K562 (cell line): ENCODE data around the gene WHAMM. TPM values are rescaled to one million over a fixed set of nuclear protein-coding genes. Genes with fewer than 3 reads are reported as not detected.

Experiments used
- CTBP1 ChIP-seq: fragments of 450-650 bp; IDR thresholded peaks from 2 replicates; pipeline ENCODE4 v1.6.1; 2016; ENCODE audit warnings: borderline replicate concordance
- EZH2 ChIP-seq: IDR thresholded peaks from 2 replicates; pipeline ENCODE4 v1.6.1; 2012; ENCODE audit warnings: low read depth, mild to moderate bottlenecking, inconsistent platforms, low read length, borderline replicate concordance
- GATA2 ChIP-seq: sonication (generic); formaldehyde crosslinking; IDR thresholded peaks from 2 replicates; pipeline ENCODE4 v1.4.0; 2020; ENCODE audit warnings: mild to moderate bottlenecking, missing genetic modification reagents
- JUN ChIP-seq, 2 experiments: sonication (generic) in 1 of 2; formaldehyde crosslinking in 1 of 2; IDR thresholded peaks; 2 replicates each; pipeline versions ENCODE4 v1.6.1 to v1.8.0; 2012 to 2022; ENCODE audit warnings: borderline replicate concordance in 2 of 2, mild to moderate bottlenecking in 2 of 2, improper control_type of control experiment in 1 of 2, low read depth in 1 of 2, low read length in 1 of 2, missing genetic modification reagents in 1 of 2
- JUNB ChIP-seq: fragments of 450-650 bp; formaldehyde crosslinking; conservative IDR thresholded peaks from 2 replicates; pipeline ENCODE4 v1.4.0; 2020; ENCODE audit warnings: mild to moderate bottlenecking
- LCOR ChIP-seq: sonication (generic); formaldehyde crosslinking; IDR thresholded peaks from 2 replicates; pipeline ENCODE4 v1.8.0; 2022; ENCODE audit warnings: mild to moderate bottlenecking, missing genetic modification reagents
- MEF2A ChIP-seq: IDR thresholded peaks from 2 replicates; pipeline ENCODE4 v1.6.1; 2011; ENCODE audit warnings: low read depth, mild to moderate bottlenecking, low read length, moderate library complexity; ENCODE audit not compliant: control insufficient read depth
- MTA2 ChIP-seq: fragments of 450-650 bp; IDR thresholded peaks from 2 replicates; pipeline ENCODE4 v1.6.1; 2016; ENCODE audit warnings: low read depth
- NELFE ChIP-seq: IDR thresholded peaks from 2 replicates; pipeline ENCODE4 v1.6.1; 2011; ENCODE audit warnings: mild to moderate bottlenecking; ENCODE audit not compliant: insufficient read depth, insufficient read length
- NFXL1 ChIP-seq: fragments of 450-650 bp; formaldehyde crosslinking; IDR thresholded peaks from 2 replicates; pipeline ENCODE4 v1.4.0; 2021; ENCODE audit warnings: mild to moderate bottlenecking
- NR2C2 ChIP-seq, 2 experiments: fragments of 200-800 bp in 1 of 2; sonication (Bioruptor generic) in 1 of 2; sonication (generic) in 1 of 2; formaldehyde crosslinking in 1 of 2; IDR thresholded peaks; 2 replicates each; pipeline versions ENCODE4 v1.6.1 to v1.8.0; 2016 to 2022; ENCODE audit warnings: mild to moderate bottlenecking in 1 of 2, missing compliant biosample characterization in 1 of 2, missing genetic modification characterization in 1 of 2, missing genetic modification reagents in 1 of 2
- PRMT5 ChIP-seq: sonication (generic); formaldehyde crosslinking; IDR thresholded peaks from 2 replicates; pipeline ENCODE4 v1.5.0; 2020; ENCODE audit warnings: missing genetic modification reagents
- SMARCA4 ChIP-seq: fragments of 450-650 bp; IDR thresholded peaks from 2 replicates; pipeline ENCODE4 v1.6.1; 2016
- SP1 ChIP-seq: sonication (generic); formaldehyde crosslinking; IDR thresholded peaks from 2 replicates; pipeline ENCODE4 v1.8.1; 2022; ENCODE audit warnings: mild to moderate bottlenecking, missing genetic modification reagents
- SRSF3 ChIP-seq: fragments of 200-400 bp; formaldehyde crosslinking; IDR thresholded peaks from 2 replicates; pipeline ENCODE4 v1.6.1; 2016; ENCODE audit warnings: mild to moderate bottlenecking, low read length, moderate library complexity; ENCODE audit not compliant: insufficient read depth
- TRIM24 ChIP-seq, 2 experiments: fragments of 450-650 bp; IDR thresholded peaks; 2 replicates each; pipeline ENCODE4 v1.6.1; 2016
- ZFP1 ChIP-seq: fragments of 450-650 bp; formaldehyde crosslinking; IDR thresholded peaks from 2 replicates; pipeline ENCODE4 v1.4.0; 2020; ENCODE audit warnings: mild to moderate bottlenecking, mixed read lengths
- ZNF668 ChIP-seq: fragments of 250-450 bp; sonication (Bioruptor Pico); IDR thresholded peaks from 2 replicates; pipeline ENCODE4 v1.8.0; 2022; ENCODE audit warnings: mild to moderate bottlenecking, inconsistent platforms
- ZNF79 ChIP-seq: fragments of 250-450 bp; sonication (Bioruptor Pico); IDR thresholded peaks from 2 replicates; pipeline ENCODE4 v1.4.0; 2020; ENCODE audit warnings: low read depth, mild to moderate bottlenecking, moderate library complexity
- polyA plus RNA-seq, 8 experiments: library from polyadenylated mRNA; depleted of rRNA in 4 of 8; stranded (reverse) in 5 of 8; unstranded in 3 of 8; fragments of >200 nt; fragmentation: Nextera tagmentation in 2 of 8; fragmentation: Illumina TruSeq in 1 of 8; extraction: Ambion mirVana in 2 of 8; extraction: Trizol in 1 of 8; gene quantifications; 2 replicates each; pipeline versions ENCODE4 v1.2.1 to v1.2.3, GENCODE V29; 2011 to 2014; ENCODE audit warnings: inconsistent platforms in 1 of 8, missing spikeins in 1 of 8
- total RNA-seq, 7 experiments: library from RNA; depleted of rRNA in 6 of 7; stranded (reverse); fragments of >200 nt in 6 of 7; fragmentation: Illumina TruSeq in 2 of 7; extraction: Trizol in 2 of 7; gene quantifications; 2 replicates each; pipeline versions ENCODE4 v1.2.1 to v1.2.3, GENCODE V29; 2011 to 2021; ENCODE audit warnings: low replicate concordance in 1 of 7
- TF ChIP-seq, protein P1 (sequence below): sonication (generic); formaldehyde crosslinking; IDR thresholded peaks from 2 replicates; pipeline ENCODE4 v1.8.1; 2023; ENCODE audit warnings: mild to moderate bottlenecking, missing genetic modification reagents
- TF ChIP-seq, protein P2 (sequence below), 2 experiments: IDR thresholded peaks; 2 replicates each; pipeline ENCODE4 v1.6.1; 2011; ENCODE audit warnings: borderline replicate concordance in 1 of 2, control low read depth in 1 of 2, low read depth in 1 of 2, low read length in 1 of 2, mild to moderate bottlenecking in 1 of 2, mixed read lengths in 1 of 2, moderate library complexity in 1 of 2; ENCODE audit not compliant: insufficient read depth in 1 of 2, insufficient read length in 1 of 2, poor library complexity in 1 of 2, severe bottlenecking in 1 of 2; ENCODE audit errors: extremely low read depth in 1 of 2
- TF ChIP-seq, protein P3 (sequence below): IDR thresholded peaks from 2 replicates; pipeline ENCODE4 v1.6.1; 2012; ENCODE audit warnings: low read depth, low read length, improper control_type of control experiment, borderline replicate concordance
- TF ChIP-seq, protein P4 (sequence below): fragments of 450-650 bp; IDR thresholded peaks from 2 replicates; pipeline ENCODE4 v1.6.1; 2014; ENCODE audit warnings: low read depth, mild to moderate bottlenecking, moderate library complexity, borderline replicate concordance

The WHAMM gene
- total and polyA plus RNA-seq, 9 of the 15 experiments (the other 6 are each of a cell fraction or from before 2014, with no cell fraction given), result 2.0 to 4.8 (median 3.6) TPM

DNA sequence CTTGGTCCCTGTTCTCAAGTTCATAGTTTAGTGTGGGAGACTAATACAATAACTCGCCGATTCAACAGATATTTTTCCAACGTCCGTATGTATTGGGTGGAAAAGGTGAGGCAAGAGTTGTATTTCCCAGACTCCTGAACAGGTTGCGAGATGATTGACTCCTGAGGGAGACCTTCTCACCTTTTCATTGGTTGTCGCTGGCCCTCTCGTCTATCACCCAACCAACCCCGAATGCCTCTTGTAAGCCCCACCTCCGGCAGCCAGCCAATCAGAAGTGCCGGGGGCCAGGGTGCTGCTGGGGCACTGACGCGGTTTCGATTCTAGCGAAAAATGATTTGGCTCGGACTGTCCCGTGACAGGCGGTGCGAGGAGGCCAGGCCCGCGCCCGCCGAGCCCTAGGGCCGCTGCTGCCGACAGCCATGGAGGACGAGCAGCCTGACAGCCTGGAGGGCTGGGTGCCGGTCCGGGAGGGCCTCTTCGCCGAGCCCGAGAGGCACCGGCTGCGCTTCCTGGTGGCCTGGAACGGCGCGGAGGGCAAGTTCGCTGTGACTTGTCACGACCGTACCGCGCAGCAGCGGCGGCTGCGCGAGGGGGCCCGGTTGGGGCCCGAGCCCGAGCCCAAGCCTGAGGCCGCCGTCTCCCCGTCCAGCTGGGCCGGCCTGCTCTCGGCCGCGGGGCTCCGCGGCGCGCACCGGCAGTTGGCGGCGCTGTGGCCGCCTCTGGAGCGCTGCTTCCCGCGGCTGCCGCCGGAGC lies at the start of gene WHAMM (continued):
- TF ChIP-seq, protein P1, sequence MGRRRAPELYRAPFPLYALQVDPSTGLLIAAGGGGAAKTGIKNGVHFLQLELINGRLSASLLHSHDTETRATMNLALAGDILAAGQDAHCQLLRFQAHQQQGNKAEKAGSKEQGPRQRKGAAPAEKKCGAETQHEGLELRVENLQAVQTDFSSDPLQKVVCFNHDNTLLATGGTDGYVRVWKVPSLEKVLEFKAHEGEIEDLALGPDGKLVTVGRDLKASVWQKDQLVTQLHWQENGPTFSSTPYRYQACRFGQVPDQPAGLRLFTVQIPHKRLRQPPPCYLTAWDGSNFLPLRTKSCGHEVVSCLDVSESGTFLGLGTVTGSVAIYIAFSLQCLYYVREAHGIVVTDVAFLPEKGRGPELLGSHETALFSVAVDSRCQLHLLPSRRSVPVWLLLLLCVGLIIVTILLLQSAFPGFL (CRISPR knock-in tag), result no peak
- TF ChIP-seq EZH2, result no peak
- no peak for TF ChIP-seq NR2C2 (CRISPR knock-in tag; IDR thresholded peaks at IDR 0.05)
- TF ChIP-seq NR2C2 (tag; IDR thresholded peaks at IDR 0.05), result no peak
- TF ChIP-seq NELFE, result no peak
- TF ChIP-seq SMARCA4, result no peak
- no peak for TF ChIP-seq LCOR (CRISPR knock-in tag)
- TF ChIP-seq ZNF79 (CRISPR knock-in tag), result no peak
- no peak for TF ChIP-seq SRSF3
- TF ChIP-seq CTBP1, result peak; percentile 76; the same call in 1 of the 2 replicates
- no peak for TF ChIP-seq ZFP1 (CRISPR knock-in tag)
- no peak for TF ChIP-seq ZNF668 (CRISPR knock-in tag)
- TF ChIP-seq JUN (IDR thresholded peaks at IDR 0.05; ENCODE audit: borderline replicate concordance, low read depth, low read length), result no peak
- TF ChIP-seq JUN (CRISPR knock-in tag; IDR thresholded peaks at IDR 0.05; ENCODE audit: borderline replicate concordance), result 0 out of 2 replicates have a peak, but pooled peaks have one; percentile 70
- no peak for TF ChIP-seq JUNB
- TF ChIP-seq, protein P2, sequence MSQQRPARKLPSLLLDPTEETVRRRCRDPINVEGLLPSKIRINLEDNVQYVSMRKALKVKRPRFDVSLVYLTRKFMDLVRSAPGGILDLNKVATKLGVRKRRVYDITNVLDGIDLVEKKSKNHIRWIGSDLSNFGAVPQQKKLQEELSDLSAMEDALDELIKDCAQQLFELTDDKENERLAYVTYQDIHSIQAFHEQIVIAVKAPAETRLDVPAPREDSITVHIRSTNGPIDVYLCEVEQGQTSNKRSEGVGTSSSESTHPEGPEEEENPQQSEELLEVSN (IDR thresholded peaks at IDR 0.05; ENCODE audit: borderline replicate concordance in 1 of 2, extremely low read depth in 1 of 2, insufficient read depth in 1 of 2, insufficient read length in 1 of 2, low read depth in 1 of 2, low read length in 1 of 2, poor library complexity in 1 of 2, severe bottlenecking in 1 of 2), result peak; percentile 37 to 43
- TF ChIP-seq NFXL1 (CRISPR knock-in tag), result no peak
- TF ChIP-seq SP1 (CRISPR knock-in tag), result peak; percentile 69
- no peak for TF ChIP-seq PRMT5 (CRISPR knock-in tag)
- TF ChIP-seq GATA2 (CRISPR knock-in tag), result no peak
- TF ChIP-seq MTA2, result no peak
- no peak for TF ChIP-seq TRIM24 (IDR thresholded peaks at IDR 0.05)
- TF ChIP-seq, protein P3, sequence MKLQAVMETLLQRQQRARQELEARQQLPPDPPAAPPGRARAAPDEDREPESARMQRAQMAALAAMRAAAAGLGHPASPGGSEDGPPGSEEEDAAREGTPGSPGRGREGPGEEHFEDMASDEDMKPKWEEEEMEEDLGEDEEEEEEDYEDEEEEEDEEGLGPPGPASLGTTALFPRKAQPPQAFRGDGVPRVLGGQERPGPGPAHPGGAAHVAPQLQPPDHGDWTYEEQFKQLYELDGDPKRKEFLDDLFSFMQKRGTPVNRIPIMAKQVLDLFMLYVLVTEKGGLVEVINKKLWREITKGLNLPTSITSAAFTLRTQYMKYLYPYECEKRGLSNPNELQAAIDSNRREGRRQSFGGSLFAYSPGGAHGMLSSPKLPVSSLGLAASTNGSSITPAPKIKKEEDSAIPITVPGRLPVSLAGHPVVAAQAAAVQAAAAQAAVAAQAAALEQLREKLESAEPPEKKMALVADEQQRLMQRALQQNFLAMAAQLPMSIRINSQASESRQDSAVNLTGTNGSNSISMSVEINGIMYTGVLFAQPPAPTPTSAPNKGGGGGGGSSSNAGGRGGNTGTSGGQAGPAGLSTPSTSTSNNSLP, result no peak
- TF ChIP-seq MEF2A, result no peak
- TF ChIP-seq, protein P4, sequence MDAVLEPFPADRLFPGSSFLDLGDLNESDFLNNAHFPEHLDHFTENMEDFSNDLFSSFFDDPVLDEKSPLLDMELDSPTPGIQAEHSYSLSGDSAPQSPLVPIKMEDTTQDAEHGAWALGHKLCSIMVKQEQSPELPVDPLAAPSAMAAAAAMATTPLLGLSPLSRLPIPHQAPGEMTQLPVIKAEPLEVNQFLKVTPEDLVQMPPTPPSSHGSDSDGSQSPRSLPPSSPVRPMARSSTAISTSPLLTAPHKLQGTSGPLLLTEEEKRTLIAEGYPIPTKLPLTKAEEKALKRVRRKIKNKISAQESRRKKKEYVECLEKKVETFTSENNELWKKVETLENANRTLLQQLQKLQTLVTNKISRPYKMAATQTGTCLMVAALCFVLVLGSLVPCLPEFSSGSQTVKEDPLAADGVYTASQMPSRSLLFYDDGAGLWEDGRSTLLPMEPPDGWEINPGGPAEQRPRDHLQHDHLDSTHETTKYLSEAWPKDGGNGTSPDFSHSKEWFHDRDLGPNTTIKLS, result no peak; the same call in 1 of the 2 replicates
